Right renal cortex interstitium (tissue), 3 donors: ENCODE data around the gene ZNF574. TPM values are rescaled to one million over a fixed set of nuclear protein-coding genes. Genes with fewer than 3 reads are reported as not detected.
"Not testable (repeated sequence)": the region's sequence is repeated elsewhere in the genome, so short reads cannot be mapped to it uniquely, and the experiment has no call there.

Experiments
- DNase-seq, 3 donors: peaks; one replicate each; pipeline ENCODE4 v3.0.0-alpha.2; 2013; ENCODE audit warnings: low read depth in 3 of 3, low spot score in 2 of 3
- polyA plus RNA-seq, 3 donors: library from polyadenylated mRNA; unstranded; fragments of 120-200 nt; gene quantifications; one replicate each; pipeline ENCODE4 v1.2.1, GENCODE V29; 2013; ENCODE audit not compliant: insufficient read length in 3 of 3

ZNF574 gene
- polyA plus RNA-seq, 3 donors = 12.1 to 15.1 (median 14.0) TPM

GRCh38 chr19:42098781-42099180 lies 22.8 kb downstream of the ZNF574 start:
- DNase-seq = no peak

- DNase-seq = no peak
These were observed 23.5 kb downstream of the ZNF574 start for GRCh38 chr19:42099336-42099925.

- DNase-seq = not testable (repeated sequence)
These were observed 24.3 kb downstream of the ZNF574 start for GRCh38 chr19:42100241-42100640.

- no peak for DNase-seq
These were observed 26.9 kb downstream of the ZNF574 start for GRCh38 chr19:42102877-42103276.

GRCh38 chr19:42105368-42105767 lies 29.4 kb downstream of the ZNF574 start:
- DNase-seq = no peak

- peak in 2 of 3 donors; percentile 27 to 49 for DNase-seq
These were observed 32.8 kb downstream of the ZNF574 start for GRCh38 chr19:42108527-42109389.

GRCh38 chr19:42109896-42110295 lies 33.9 kb downstream of the ZNF574 start:
- no peak for DNase-seq

GRCh38 chr19:42110658-42111057 lies 34.7 kb downstream of the ZNF574 start:
- no peak for DNase-seq

GRCh38 chr19:42111384-42111783 lies 35.4 kb downstream of the ZNF574 start:
- no peak for DNase-seq

GRCh38 chr19:42111811-42112210 lies 35.8 kb downstream of the ZNF574 start:
- no peak for DNase-seq

GRCh38 chr19:42113641-42114348 lies 37.8 kb downstream of the ZNF574 start:
- no peak for DNase-seq

GRCh38 chr19:42114412-42114811 lies 38.4 kb downstream of the ZNF574 start:
- DNase-seq = no peak

GRCh38 chr19:42115219-42115618 lies 39.3 kb downstream of the ZNF574 start:
- DNase-seq = no peak

- DNase-seq = no peak
These were observed 39.7 kb downstream of the ZNF574 start for GRCh38 chr19:42115705-42116104.

GRCh38 chr19:42116308-42117075 lies 40.5 kb downstream of the ZNF574 start:
- no peak for DNase-seq

GRCh38 chr19:42117076-42117475 lies 41.1 kb downstream of the ZNF574 start:
- DNase-seq = no peak

- DNase-seq = no peak
These were observed 44.5 kb downstream of the ZNF574 start for GRCh38 chr19:42120276-42120980.

- DNase-seq = no peak
These were observed 45.2 kb downstream of the ZNF574 start for GRCh38 chr19:42121036-42121621.

- no peak for DNase-seq
These were observed 45.7 kb downstream of the ZNF574 start for GRCh38 chr19:42121656-42122069.
